Uterus (tissue), 4 donors: ENCODE data around the gene PEX5L. TPM values are rescaled to one million over a fixed set of nuclear protein-coding genes. Genes with fewer than 3 reads are reported as not detected.

Experiments used
- DNase-seq, 2 donors: peaks; one replicate each; pipeline ENCODE4 v3.0.0-alpha.2; 2019 to 2020
- H3K27ac ChIP-seq, 2 donors: fragments of 200-600 bp; sonication (generic); 1 replicate in 1 of 2; 2 replicates in 1 of 2; pipeline ENCODE4 v1.5.1; 2016 to 2018
- H3K27me3 ChIP-seq, 2 donors: fragments of 200-600 bp; sonication (generic); one replicate each; pipeline ENCODE4 v1.5.1; 2018 to 2019; ENCODE audit warnings: control low read depth in 1 of 2
- H3K36me3 ChIP-seq, 2 donors: fragments of 200-600 bp; sonication (generic); one replicate each; pipeline ENCODE4 v1.5.1; 2019; ENCODE audit warnings: control low read depth in 1 of 2
- H3K4me1 ChIP-seq, 2 donors: fragments of 200-600 bp; sonication (generic); one replicate each; pipeline ENCODE4 v1.5.1; 2018 to 2019; ENCODE audit warnings: control low read depth in 1 of 2
- H3K4me3 ChIP-seq, 2 donors: fragments of 200-600 bp; sonication (generic); 1 replicate in 1 of 2; 2 replicates in 1 of 2; pipeline ENCODE4 v1.5.1; 2018 to 2019; ENCODE audit warnings: mild to moderate bottlenecking in 1 of 2
- H3K9me3 ChIP-seq, 2 donors: fragments of 200-600 bp; sonication (generic); one replicate each; pipeline ENCODE4 v1.5.1; 2019; ENCODE audit warnings: control low read depth in 1 of 2
- POLR2A ChIP-seq, 2 donors: fragments of 450-650 bp; IDR thresholded peaks; one replicate each; pipeline ENCODE4 v1.6.1; 2016; ENCODE audit warnings: antibody characterized with exemption in 2 of 2, mild to moderate bottlenecking in 1 of 2, moderate library complexity in 1 of 2
- intact Hi-C: fragments of 100-400 bp; cut with DNase I; formaldehyde crosslinking; loops from one replicate; pipeline ENCODE4 v1.15.1; 2023; ENCODE audit warnings: low total_unique reads
- total RNA-seq, 4 donors: library from RNA; depleted of rRNA in 3 of 4; stranded (reverse); fragments of >200 nt in 3 of 4; gene quantifications; one replicate each; pipeline versions ENCODE4 v1.1.0 to v1.2.4, GENCODE V29; 2014 to 2023
- TF ChIP-seq, protein P1 (sequence below), 4 experiments: fragments of 200-600 bp in 2 of 4; fragments of 450-650 bp in 2 of 4; sonication (generic) in 2 of 4; IDR thresholded peaks; one replicate each; pipeline ENCODE4 v1.5.1; 2016 to 2019; ENCODE audit warnings: antibody characterized with exemption in 4 of 4, mild to moderate bottlenecking in 2 of 4, moderate library complexity in 1 of 4
- donor health status: DM: yes; HTN: yes; CAD: no.

Gene PEX5L
- total RNA-seq, 4 donors from 2014 or later, result 0.07 to 0.34 TPM; not detected in 2

DNA sequence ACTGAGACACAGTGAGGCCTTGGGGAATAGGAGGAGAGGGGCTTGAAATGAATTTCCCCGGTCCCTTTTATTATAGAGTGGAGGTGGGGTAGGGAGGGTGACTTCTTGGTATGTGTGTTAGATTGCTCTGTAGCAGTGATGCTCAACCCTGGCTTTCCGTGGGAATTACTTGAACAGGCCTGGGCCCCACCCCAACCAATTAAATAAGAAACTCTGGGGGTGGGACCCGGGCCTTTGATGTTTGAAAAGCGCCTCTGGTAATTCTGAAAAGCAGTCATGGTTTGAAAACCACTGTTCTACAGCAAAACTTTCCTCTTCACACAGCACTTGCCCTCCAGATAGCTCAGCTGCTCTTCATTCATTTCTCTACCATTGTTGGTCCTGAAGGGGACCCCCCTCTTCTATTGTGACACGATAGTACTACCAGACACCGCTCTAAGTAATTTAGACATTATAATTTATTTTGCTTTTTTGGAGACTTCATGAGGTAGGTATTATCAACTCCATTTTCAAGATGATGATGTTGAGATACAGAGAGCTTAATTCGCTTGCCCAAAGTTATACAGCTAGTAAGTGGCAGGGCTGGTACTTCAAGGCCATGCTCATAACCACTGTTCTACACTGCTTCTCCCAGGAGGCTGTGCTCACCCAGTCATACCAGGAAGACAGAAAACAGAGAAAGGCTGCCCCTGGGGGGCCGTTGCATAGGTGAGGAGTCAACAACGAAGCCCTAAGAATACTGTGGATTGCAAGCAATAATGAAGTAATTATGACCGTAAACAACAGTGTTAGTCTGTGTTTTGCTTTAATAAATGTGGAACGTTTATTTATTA is 176.2 kb downstream of the PEX5L start:
- DNase-seq, result no peak
- Histone ChIP-seq H3K36me3 (no peaks in the 10 kb centered on the region), H3K4me1 (no peaks in the 10 kb centered on the region), H3K9me3 (no peaks in the 10 kb centered on the region), H3K27me3 (no peaks in the 10 kb centered on the region), H3K27ac (no peak overlapping the region), H3K4me3 (no peak overlapping the region)
- intact Hi-C loops, result no loop called here
- TF ChIP-seq POLR2A (IDR thresholded peaks at IDR 0.05), result no peak
- TF ChIP-seq, protein P1, sequence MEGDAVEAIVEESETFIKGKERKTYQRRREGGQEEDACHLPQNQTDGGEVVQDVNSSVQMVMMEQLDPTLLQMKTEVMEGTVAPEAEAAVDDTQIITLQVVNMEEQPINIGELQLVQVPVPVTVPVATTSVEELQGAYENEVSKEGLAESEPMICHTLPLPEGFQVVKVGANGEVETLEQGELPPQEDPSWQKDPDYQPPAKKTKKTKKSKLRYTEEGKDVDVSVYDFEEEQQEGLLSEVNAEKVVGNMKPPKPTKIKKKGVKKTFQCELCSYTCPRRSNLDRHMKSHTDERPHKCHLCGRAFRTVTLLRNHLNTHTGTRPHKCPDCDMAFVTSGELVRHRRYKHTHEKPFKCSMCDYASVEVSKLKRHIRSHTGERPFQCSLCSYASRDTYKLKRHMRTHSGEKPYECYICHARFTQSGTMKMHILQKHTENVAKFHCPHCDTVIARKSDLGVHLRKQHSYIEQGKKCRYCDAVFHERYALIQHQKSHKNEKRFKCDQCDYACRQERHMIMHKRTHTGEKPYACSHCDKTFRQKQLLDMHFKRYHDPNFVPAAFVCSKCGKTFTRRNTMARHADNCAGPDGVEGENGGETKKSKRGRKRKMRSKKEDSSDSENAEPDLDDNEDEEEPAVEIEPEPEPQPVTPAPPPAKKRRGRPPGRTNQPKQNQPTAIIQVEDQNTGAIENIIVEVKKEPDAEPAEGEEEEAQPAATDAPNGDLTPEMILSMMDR (IDR thresholded peaks at IDR 0.05), result no peak

DNA sequence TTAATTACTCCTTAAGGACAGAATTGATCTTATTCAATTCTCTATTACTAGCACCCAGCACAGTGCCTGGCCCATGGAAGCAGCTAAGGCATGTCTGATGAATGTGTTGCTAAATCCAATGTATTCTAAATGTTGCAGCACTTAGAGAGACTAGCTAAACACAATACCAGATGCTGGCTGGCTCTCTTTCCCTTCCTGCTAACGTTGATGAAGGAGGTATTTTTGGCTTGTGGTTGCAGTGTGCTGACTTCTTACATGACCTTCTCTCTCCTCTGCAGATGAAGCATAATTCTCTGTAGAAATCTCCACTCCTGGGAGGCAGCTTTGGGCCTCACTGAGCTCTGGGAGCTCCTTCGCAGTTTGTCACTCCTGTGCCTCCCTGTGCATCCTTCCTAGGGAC is 183.6 kb downstream of the PEX5L start:
- TF ChIP-seq, protein P1 (IDR thresholded peaks at IDR 0.05), result no peak
- no peak for TF ChIP-seq POLR2A (IDR thresholded peaks at IDR 0.05)
- intact Hi-C loops, result no loop called here
- H3K27ac ChIP-seq, result no peak overlapping the region
- H3K4me1 ChIP-seq, result no peaks in the 10 kb centered on the region
- H3K27me3 ChIP-seq, result no peaks in the 10 kb centered on the region
- no peak overlapping the region for H3K4me3 ChIP-seq
- H3K9me3 ChIP-seq, result no peaks in the 10 kb centered on the region
- H3K36me3 ChIP-seq, result no peaks in the 10 kb centered on the region
- DNase-seq, result no peak

DNA sequence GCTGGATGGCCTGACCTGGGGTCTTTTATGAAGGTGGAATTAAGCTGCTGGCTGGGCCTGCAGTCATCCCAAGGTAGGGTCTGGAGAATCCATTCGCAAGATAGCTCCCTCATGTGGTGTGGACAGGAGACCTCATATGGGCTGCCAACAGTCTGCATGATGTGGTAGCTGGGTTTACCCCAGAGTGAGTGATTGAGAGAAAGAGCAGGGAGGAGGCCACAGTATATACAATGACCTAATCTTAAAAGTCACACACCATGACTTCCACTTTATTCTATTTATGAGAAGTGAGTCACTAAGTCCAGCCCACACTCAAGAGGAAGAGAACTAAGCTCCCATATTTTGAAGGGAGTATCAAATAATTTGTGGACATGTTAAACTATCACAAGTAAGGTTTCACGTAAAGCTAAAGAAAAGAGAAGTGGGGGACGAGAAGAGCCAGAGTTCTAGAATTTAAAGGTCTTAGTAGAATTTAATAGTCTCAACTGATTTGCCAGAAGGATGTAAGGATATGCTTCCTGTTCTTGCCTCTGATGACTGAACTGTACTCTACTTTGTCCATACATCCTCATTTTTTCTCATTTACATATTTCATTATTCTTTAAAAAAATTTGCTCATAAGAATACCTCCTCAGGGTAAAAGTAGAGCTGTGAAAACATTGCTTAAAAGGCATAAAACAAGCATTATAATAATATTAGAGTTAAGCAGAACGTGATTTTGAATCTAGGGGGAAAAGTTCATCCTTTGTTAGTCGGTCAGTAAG is 184.4 kb downstream of the PEX5L start:
- H3K4me1 ChIP-seq, result no peaks in the 10 kb centered on the region
- TF ChIP-seq, protein P1 (IDR thresholded peaks at IDR 0.05), result no peak
- TF ChIP-seq POLR2A (IDR thresholded peaks at IDR 0.05), result no peak
- no peak overlapping the region for H3K4me3 ChIP-seq
- no peak overlapping the region for H3K27ac ChIP-seq
- no peak for DNase-seq
- H3K27me3 ChIP-seq, result no peaks in the 10 kb centered on the region
- intact Hi-C loops, result no loop called here
- H3K9me3 ChIP-seq, result no peaks in the 10 kb centered on the region
- no peaks in the 10 kb centered on the region for H3K36me3 ChIP-seq

DNA sequence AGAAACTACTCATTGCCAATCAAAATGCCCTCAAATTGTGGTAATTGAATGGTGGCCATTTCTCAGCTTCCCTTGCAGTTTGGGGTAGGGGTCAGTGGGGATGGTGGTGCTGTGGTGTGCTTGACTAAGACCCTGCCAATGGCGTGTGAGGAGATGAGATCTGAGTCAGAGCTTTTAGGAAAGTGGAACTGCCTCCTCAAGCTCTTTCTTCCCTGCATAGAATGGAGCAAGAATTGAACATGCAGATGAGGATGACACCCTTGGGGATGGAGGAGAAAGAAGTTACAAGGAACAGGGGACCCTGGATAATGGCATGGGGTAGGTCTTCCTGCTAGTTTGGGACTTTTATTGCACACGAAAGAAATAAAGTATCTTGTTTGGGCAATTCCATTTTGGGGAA is 188.0 kb downstream of the PEX5L start:
- H3K27me3 ChIP-seq, result no peaks in the 10 kb centered on the region
- H3K36me3 ChIP-seq, result no peaks in the 10 kb centered on the region
- TF ChIP-seq, protein P1 (IDR thresholded peaks at IDR 0.05), result no peak
- TF ChIP-seq POLR2A (IDR thresholded peaks at IDR 0.05), result no peak
- no peaks in the 10 kb centered on the region for H3K9me3 ChIP-seq
- intact Hi-C loops, result no loop called here
- H3K4me1 ChIP-seq, result no peaks in the 10 kb centered on the region
- no peak overlapping the region for H3K4me3 ChIP-seq
- no peak for DNase-seq
- no peak overlapping the region for H3K27ac ChIP-seq

DNA sequence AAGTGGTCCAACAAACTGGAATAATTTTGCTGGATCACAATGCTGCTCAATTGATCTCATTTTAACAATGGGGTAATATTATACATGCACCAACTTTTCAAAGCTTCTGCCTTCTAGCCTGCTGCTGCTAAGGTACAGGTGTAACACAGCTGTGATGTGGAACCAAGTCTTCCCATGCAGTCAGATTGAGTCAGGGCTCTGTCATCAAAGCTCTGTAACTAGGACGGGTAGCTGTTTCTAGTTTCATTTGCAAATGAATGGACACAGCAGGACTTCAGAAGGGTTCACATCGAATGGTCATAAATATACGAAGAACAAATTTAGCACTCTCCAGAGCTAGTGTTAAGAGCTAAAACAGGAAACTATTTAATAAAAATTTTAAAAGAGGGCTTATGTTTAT is 194.7 kb downstream of the PEX5L start:
- Histone ChIP-seq H3K27ac (no peak overlapping the region), H3K4me1 (no peaks in the 10 kb centered on the region), H3K4me3 (no peak overlapping the region), H3K36me3 (no peaks in the 10 kb centered on the region), H3K9me3 (no peaks in the 10 kb centered on the region), H3K27me3 (no peaks in the 10 kb centered on the region)
- TF ChIP-seq, protein P1 (IDR thresholded peaks at IDR 0.05), result no peak
- TF ChIP-seq POLR2A (IDR thresholded peaks at IDR 0.05), result no peak
- intact Hi-C loops, result no loop called here
- DNase-seq, result no peak
